Loucy (cell line): Measurements from ENCODE around the gene UBE2D1.

Source experiments
- H2AFZ ChIP-seq: fragments of 200-600 bp; sonication (generic); 2 replicates; pipeline ENCODE4 v1.6.0; 2016; ENCODE audit warnings: antibody characterized with exemption, mild to moderate bottlenecking, low read length, moderate library complexity
- H3F3A ChIP-seq: fragments of 200-600 bp; 2 replicates; pipeline ENCODE4 v1.6.0; 2016; ENCODE audit warnings: antibody characterized with exemption, low read depth, mild to moderate bottlenecking
- H3K27me3 ChIP-seq: fragments of 200-600 bp; sonication (generic); 2 replicates; pipeline ENCODE4 v1.6.1; 2014; ENCODE audit warnings: low read length, mild to moderate bottlenecking; ENCODE audit not compliant: insufficient read depth, poor library complexity, severe bottlenecking
- H3K36me3 ChIP-seq: fragments of 200-600 bp; sonication (generic); 2 replicates; pipeline ENCODE4 v1.6.1; 2016; ENCODE audit warnings: low read length; ENCODE audit not compliant: insufficient read depth
- H3K4me1 ChIP-seq: fragments of 200-600 bp; sonication (generic); 2 replicates; pipeline ENCODE4 v1.5.1; 2014; ENCODE audit warnings: low read length, mild to moderate bottlenecking; ENCODE audit not compliant: insufficient read depth, poor library complexity, severe bottlenecking
- H3K4me2 ChIP-seq: fragments of 200-600 bp; sonication (generic); 2 replicates; pipeline ENCODE4 v1.6.0; 2014; ENCODE audit warnings: antibody characterized with exemption, low read length, low read depth, mild to moderate bottlenecking; ENCODE audit not compliant: poor library complexity, severe bottlenecking
- H3K4me3 ChIP-seq: fragments of 200-600 bp; sonication (generic); 2 replicates; pipeline ENCODE4 v1.5.1; 2014; ENCODE audit warnings: low read length, mild to moderate bottlenecking, mixed read lengths; ENCODE audit not compliant: poor library complexity, severe bottlenecking
- H3K79me2 ChIP-seq: fragments of 200-600 bp; sonication (generic); 2 replicates; pipeline ENCODE4 v1.6.1; 2014; ENCODE audit warnings: low read length; ENCODE audit not compliant: insufficient read depth
- H3K9ac ChIP-seq: fragments of 200-600 bp; sonication (generic); 2 replicates; pipeline ENCODE4 v1.6.0; 2014; ENCODE audit warnings: mild to moderate bottlenecking, low read depth, low read length, moderate library complexity; ENCODE audit not compliant: poor library complexity, severe bottlenecking
- H3K9me2 ChIP-seq: fragments of 200-600 bp; sonication (generic); replicated peaks from 2 replicates; pipeline ENCODE4 v1.6.1; 2016; ENCODE audit warnings: low read depth, low read length, mixed read lengths
- H3K9me3 ChIP-seq: fragments of 200-600 bp; sonication (generic); 2 replicates; pipeline ENCODE4 v1.6.1; 2014; ENCODE audit warnings: mild to moderate bottlenecking, antibody characterized with exemption, low read length, low read depth; ENCODE audit not compliant: insufficient read depth
- H4K20me1 ChIP-seq: fragments of 200-600 bp; sonication (generic); 2 replicates; pipeline ENCODE4 v1.6.0; 2014; ENCODE audit warnings: antibody characterized with exemption, low read length, mild to moderate bottlenecking; ENCODE audit not compliant: insufficient read depth, poor library complexity, severe bottlenecking
- EZH2phosphoT487 ChIP-seq: fragments of 200-600 bp; IDR thresholded peaks from 2 replicates; pipeline ENCODE4 v1.6.1; 2018; ENCODE audit warnings: antibody characterized with exemption, mild to moderate bottlenecking, moderate library complexity, borderline replicate concordance
- TF ChIP-seq, protein P1 (sequence below): fragments of 200-600 bp; sonication (generic); conservative IDR thresholded peaks from 2 replicates; pipeline ENCODE4 v1.5.1; 2014; ENCODE audit warnings: mild to moderate bottlenecking, antibody characterized with exemption, low read length

The UBE2D1 gene

DNA sequence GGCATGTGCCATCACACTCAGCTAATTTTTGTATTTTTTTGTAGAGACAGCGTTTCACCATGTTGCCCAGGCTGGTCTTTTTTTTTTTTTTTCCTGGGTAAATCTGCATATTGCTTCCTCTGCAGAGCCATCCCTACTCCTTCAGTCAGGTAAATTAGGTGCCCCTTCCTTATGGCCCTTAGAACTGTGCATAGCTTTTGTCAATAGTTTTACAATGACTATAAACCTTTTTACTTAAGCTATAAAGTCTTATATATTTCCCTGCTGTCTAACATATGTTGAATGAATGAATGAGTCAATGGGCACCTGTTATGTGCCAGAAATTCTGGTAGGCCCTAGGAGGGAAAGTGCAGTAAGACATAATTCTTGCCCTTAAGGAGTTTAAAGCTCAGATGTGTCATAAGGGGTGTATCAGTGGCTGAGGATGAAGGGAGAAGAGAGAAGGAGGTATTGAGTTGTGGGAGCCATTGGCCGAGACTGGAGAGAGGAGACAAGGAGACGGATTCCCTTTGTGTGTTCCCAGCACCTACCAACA is 30.6 kb upstream of the UBE2D1 start:
- no peaks in the 10 kb centered on the region for H3K4me1 ChIP-seq
- no peaks in the 10 kb centered on the region for H3K9me3 ChIP-seq
- no peak overlapping the region for H3K9ac ChIP-seq
- H3K27me3 ChIP-seq, result no peaks in the 10 kb centered on the region
- no peaks in the 10 kb centered on the region for H3K36me3 ChIP-seq
- no peak overlapping the region for H2AFZ ChIP-seq
- H3K4me3 ChIP-seq, result no peak overlapping the region
- TF ChIP-seq, protein P1, sequence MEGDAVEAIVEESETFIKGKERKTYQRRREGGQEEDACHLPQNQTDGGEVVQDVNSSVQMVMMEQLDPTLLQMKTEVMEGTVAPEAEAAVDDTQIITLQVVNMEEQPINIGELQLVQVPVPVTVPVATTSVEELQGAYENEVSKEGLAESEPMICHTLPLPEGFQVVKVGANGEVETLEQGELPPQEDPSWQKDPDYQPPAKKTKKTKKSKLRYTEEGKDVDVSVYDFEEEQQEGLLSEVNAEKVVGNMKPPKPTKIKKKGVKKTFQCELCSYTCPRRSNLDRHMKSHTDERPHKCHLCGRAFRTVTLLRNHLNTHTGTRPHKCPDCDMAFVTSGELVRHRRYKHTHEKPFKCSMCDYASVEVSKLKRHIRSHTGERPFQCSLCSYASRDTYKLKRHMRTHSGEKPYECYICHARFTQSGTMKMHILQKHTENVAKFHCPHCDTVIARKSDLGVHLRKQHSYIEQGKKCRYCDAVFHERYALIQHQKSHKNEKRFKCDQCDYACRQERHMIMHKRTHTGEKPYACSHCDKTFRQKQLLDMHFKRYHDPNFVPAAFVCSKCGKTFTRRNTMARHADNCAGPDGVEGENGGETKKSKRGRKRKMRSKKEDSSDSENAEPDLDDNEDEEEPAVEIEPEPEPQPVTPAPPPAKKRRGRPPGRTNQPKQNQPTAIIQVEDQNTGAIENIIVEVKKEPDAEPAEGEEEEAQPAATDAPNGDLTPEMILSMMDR, result no peak
- no peak for TF ChIP-seq EZH2phosphoT487
- no peak overlapping the region for H3K4me2 ChIP-seq
- no peaks in the 10 kb centered on the region for H3K79me2 ChIP-seq
- no peaks in the 10 kb centered on the region for H3K9me2 ChIP-seq
- H4K20me1 ChIP-seq, result no peaks in the 10 kb centered on the region
- H3F3A ChIP-seq, result no peaks in the 10 kb centered on the region

- H3F3A ChIP-seq, result no peaks in the 10 kb centered on the region
- no peaks in the 10 kb centered on the region for H3K4me1 ChIP-seq
- no peak for TF ChIP-seq EZH2phosphoT487
- TF ChIP-seq, protein P1, result no peak
- no peaks in the 10 kb centered on the region for H3K27me3 ChIP-seq
- no peak overlapping the region for H3K9ac ChIP-seq
- H3K9me3 ChIP-seq, result no peaks in the 10 kb centered on the region
- no peak overlapping the region for H3K4me2 ChIP-seq
- H3K9me2 ChIP-seq, result no peaks in the 10 kb centered on the region
- no peaks in the 10 kb centered on the region for H4K20me1 ChIP-seq
- H2AFZ ChIP-seq, result no peak overlapping the region
- H3K79me2 ChIP-seq, result no peaks in the 10 kb centered on the region
- no peak overlapping the region for H3K4me3 ChIP-seq
- no peaks in the 10 kb centered on the region for H3K36me3 ChIP-seq
Measured at GRCh38 chr10:58305821-58306220, 29.0 kb upstream of the UBE2D1 start.

GRCh38 chr10:58307676-58308075 is 27.1 kb upstream of the UBE2D1 start:
- Histone ChIP-seq H4K20me1 (no peaks in the 10 kb centered on the region), H3K4me1 (no peaks in the 10 kb centered on the region), H3K36me3 (no peaks in the 10 kb centered on the region), H2AFZ (no peak overlapping the region), H3K9me2 (no peaks in the 10 kb centered on the region), H3F3A (no peaks in the 10 kb centered on the region), H3K9ac (no peak overlapping the region), H3K79me2 (no peaks in the 10 kb centered on the region), H3K4me2 (no peak overlapping the region), H3K4me3 (no peak overlapping the region), H3K9me3 (no peaks in the 10 kb centered on the region), H3K27me3 (no peaks in the 10 kb centered on the region)
- no peak for TF ChIP-seq EZH2phosphoT487
- TF ChIP-seq, protein P1, result no peak
